HTR-8/SVneo (cell line): ENCODE measurements around the gene SLC6A7.
A peak's percentile ranks its signal among the peaks of the same experiment; 100 is the strongest.

Experiments
- DNase-seq: peaks from one replicate; pipeline ENCODE4 v3.0.0; 2011; ENCODE audit warnings: low spot score, mixed read lengths; ENCODE audit not compliant: insufficient read length
- FAIRE-seq: peaks from 2 replicates; lab custom pipeline; 2011; peaks lifted over from hg19 to GRCh38; lab: Jason Lieb, UNC

SLC6A7 gene

GRCh38 chr5:150189728-150190502 is at the start of gene SLC6A7:
Gene SLC6A7 (plus strand): TSS chr5:150190062. CDS start chr5:150190328, 266 bp downstream.
- DNase-seq (no peak), FAIRE-seq (no peak)

- peak; percentile 16 for FAIRE-seq
- no peak for DNase-seq
Measured at GRCh38 chr5:150140830-150141229, 49.0 kb upstream of the SLC6A7 start.

- FAIRE-seq (peak; percentile 31), DNase-seq (peak; percentile 59)
Measured at GRCh38 chr5:150141544-150142184, 48.2 kb upstream of the SLC6A7 start.

- DNase-seq (no peak), FAIRE-seq (no peak)
Measured at GRCh38 chr5:150142185-150142958, 47.5 kb upstream of the SLC6A7 start.

- peak; percentile 95 for FAIRE-seq
- peak; percentile 66 for DNase-seq
Measured at GRCh38 chr5:150142959-150143349, 46.9 kb upstream of the SLC6A7 start.

GRCh38 chr5:150143350-150144245 is 46.3 kb upstream of the SLC6A7 start:
- FAIRE-seq (no peak), DNase-seq (peak; percentile 88)

- no peak for FAIRE-seq
- DNase-seq = no peak
Measured at GRCh38 chr5:150144246-150144801, 45.5 kb upstream of the SLC6A7 start.

GRCh38 chr5:150144879-150145278 is 45.0 kb upstream of the SLC6A7 start:
- FAIRE-seq (no peak), DNase-seq (no peak)

GRCh38 chr5:150146235-150146634 is 43.6 kb upstream of the SLC6A7 start:
- FAIRE-seq = no peak
- DNase-seq = no peak

GRCh38 chr5:150146862-150147601 is 42.8 kb upstream of the SLC6A7 start:
- DNase-seq (no peak), FAIRE-seq (no peak)

- peak; percentile 28 for FAIRE-seq
- DNase-seq = no peak
Measured at GRCh38 chr5:150147670-150148069, 42.2 kb upstream of the SLC6A7 start.

- FAIRE-seq (peak; percentile 42), DNase-seq (no peak)
Measured at GRCh38 chr5:150148117-150148927, 41.5 kb upstream of the SLC6A7 start.

GRCh38 chr5:150149618-150150017 is 40.2 kb upstream of the SLC6A7 start:
- DNase-seq (no peak), FAIRE-seq (no peak)

GRCh38 chr5:150152636-150153462 is 37.0 kb upstream of the SLC6A7 start:
- FAIRE-seq = no peak
- DNase-seq = no peak

GRCh38 chr5:150153483-150153882 is 36.4 kb upstream of the SLC6A7 start:
- no peak for FAIRE-seq
- DNase-seq = no peak

- peak; percentile 72 for FAIRE-seq
- no peak for DNase-seq
Measured at GRCh38 chr5:150153957-150154617, 35.8 kb upstream of the SLC6A7 start.

- FAIRE-seq (no peak), DNase-seq (no peak)
Measured at GRCh38 chr5:150154618-150155128, 35.2 kb upstream of the SLC6A7 start.
